ENCODE measurements around the gene SESN2. TPM values are rescaled to one million over a fixed set of nuclear protein-coding genes. Genes with fewer than 3 reads are reported as not detected.

SESN2 gene
- total RNA-seq, 1 donor from 2014 or later, result 14.7 TPM

GRCh38 chr1:28286111-28286510, 26.8 kb downstream of the SESN2 start:
- Histone ChIP-seq H3K27me3 (no peaks in the 10 kb centered on the region), H3K9me3 (no peaks in the 10 kb centered on the region), H3K27ac (no peak overlapping the region), H3K4me3 (no peak overlapping the region), H3K36me3 (peaks cover 0 to 7% of the 10 kb centered on the region in 2 donors), H3K4me1 (no peaks in the 10 kb centered on the region)
- intact Hi-C loops (cut with DNase I), result no loop called here
- DNase-seq (ENCODE audit: extremely low spot score in 2 of 2), result no peak
- TF ChIP-seq POLR2AphosphoS5 (IDR thresholded peaks at IDR 0.05; ENCODE audit: insufficient read depth in 1 of 2, low read depth in 1 of 2), result no peak
- no peak for TF ChIP-seq POLR2A (IDR thresholded peaks at IDR 0.05)
- TF ChIP-seq CTCF (IDR thresholded peaks at IDR 0.05), result no peak

- Histone ChIP-seq H3K27me3 (no peaks in the 10 kb centered on the region), H3K9me3 (no peaks in the 10 kb centered on the region), H3K4me3 (no peak overlapping the region), H3K36me3 (no peaks in the 10 kb centered on the region), H3K4me1 (no peaks in the 10 kb centered on the region), H3K27ac (no peak overlapping the region)
- TF ChIP-seq POLR2AphosphoS5 (IDR thresholded peaks at IDR 0.05; ENCODE audit: insufficient read depth in 1 of 2, low read depth in 1 of 2), result no peak
- no peak for TF ChIP-seq POLR2A (IDR thresholded peaks at IDR 0.05)
- no peak for TF ChIP-seq CTCF (IDR thresholded peaks at IDR 0.05)
- no peak for DNase-seq (ENCODE audit: extremely low spot score in 2 of 2)
- intact Hi-C loops (cut with DNase I), result no loop called here
These were observed 29.2 kb downstream of the SESN2 start for GRCh38 chr1:28288487-28288886.

GRCh38 chr1:28290851-28291250, 31.5 kb downstream of the SESN2 start:
- TF ChIP-seq CTCF (IDR thresholded peaks at IDR 0.05) (no peak), POLR2A (IDR thresholded peaks at IDR 0.05) (no peak), POLR2AphosphoS5 (IDR thresholded peaks at IDR 0.05; ENCODE audit: insufficient read depth in 1 of 2, low read depth in 1 of 2) (no peak)
- no peaks in the 10 kb centered on the region for H3K27me3 ChIP-seq
- no peaks in the 10 kb centered on the region for H3K9me3 ChIP-seq
- no peaks in the 10 kb centered on the region for H3K4me1 ChIP-seq
- DNase-seq (ENCODE audit: extremely low spot score in 2 of 2), result no peak
- intact Hi-C loops (cut with DNase I), result no loop called here
- no peak overlapping the region for H3K4me3 ChIP-seq
- no peaks in the 10 kb centered on the region for H3K36me3 ChIP-seq
- H3K27ac ChIP-seq, result no peak overlapping the region

GRCh38 chr1:28291711-28292110, 32.4 kb downstream of the SESN2 start:
- Histone ChIP-seq H3K9me3 (no peaks in the 10 kb centered on the region), H3K27me3 (no peaks in the 10 kb centered on the region), H3K4me3 (no peak overlapping the region), H3K4me1 (peaks cover 1% of the 10 kb centered on the region), H3K27ac (no peak overlapping the region), H3K36me3 (no peaks in the 10 kb centered on the region)
- TF ChIP-seq POLR2A (IDR thresholded peaks at IDR 0.05), result no peak
- TF ChIP-seq CTCF (IDR thresholded peaks at IDR 0.05), result no peak
- no peak for TF ChIP-seq POLR2AphosphoS5 (IDR thresholded peaks at IDR 0.05; ENCODE audit: insufficient read depth in 1 of 2, low read depth in 1 of 2)
- DNase-seq (ENCODE audit: extremely low spot score in 2 of 2), result no peak
- intact Hi-C loops (cut with DNase I), result no loop called here

- Histone ChIP-seq H3K9me3 (no peaks in the 10 kb centered on the region), H3K36me3 (no peaks in the 10 kb centered on the region), H3K27me3 (no peaks in the 10 kb centered on the region), H3K4me1 (peaks cover 8% of the 10 kb centered on the region), H3K27ac (no peak overlapping the region), H3K4me3 (no peak overlapping the region)
- TF ChIP-seq POLR2AphosphoS5 (IDR thresholded peaks at IDR 0.05; ENCODE audit: insufficient read depth in 1 of 2, low read depth in 1 of 2) (no peak), POLR2A (IDR thresholded peaks at IDR 0.05) (no peak), CTCF (IDR thresholded peaks at IDR 0.05) (no peak)
- intact Hi-C loops (cut with DNase I), result no loop called here
- DNase-seq (ENCODE audit: extremely low spot score in 2 of 2), result no peak
These were observed 36.6 kb downstream of the SESN2 start for GRCh38 chr1:28295936-28296335.
